Astrocyte (in vitro differentiated cells and primary cell): Measurements from ENCODE around the gene ZNF488.

Experiments
- EZH2 ChIP-seq: IDR thresholded peaks from 2 replicates; pipeline ENCODE4 v1.6.1; 2012; ENCODE audit warnings: mild to moderate bottlenecking, low read length, inconsistent platforms; ENCODE audit not compliant: insufficient read depth
- TF ChIP-seq, protein P1 (sequence below): IDR thresholded peaks from 2 replicates; pipeline ENCODE4 v1.5.1; 2011; ENCODE audit warnings: low read depth, mild to moderate bottlenecking, inconsistent platforms, low read length, moderate library complexity; ENCODE audit not compliant: insufficient read depth

DNA sequence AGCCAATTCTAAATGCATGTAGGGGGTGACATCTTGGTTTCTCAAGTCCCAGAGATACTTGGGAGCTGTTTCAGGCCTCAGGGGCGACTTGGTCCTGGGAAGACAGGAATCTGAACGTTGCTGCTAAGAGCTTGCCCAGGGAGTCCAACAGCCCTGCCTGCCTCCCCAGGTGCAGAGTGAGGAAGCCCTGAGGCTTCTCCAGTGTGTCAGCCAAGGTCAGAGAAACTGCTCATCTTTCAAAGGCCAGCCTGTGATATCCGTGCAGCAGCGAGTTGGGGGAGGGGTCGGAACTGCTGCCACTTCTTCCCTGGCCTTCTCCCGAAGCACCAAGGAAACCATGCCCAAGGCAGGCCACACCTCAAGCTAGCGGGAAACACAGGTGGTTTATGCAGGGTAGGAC is 52.1 kb downstream of the ZNF488 start:
- TF ChIP-seq, protein P1, sequence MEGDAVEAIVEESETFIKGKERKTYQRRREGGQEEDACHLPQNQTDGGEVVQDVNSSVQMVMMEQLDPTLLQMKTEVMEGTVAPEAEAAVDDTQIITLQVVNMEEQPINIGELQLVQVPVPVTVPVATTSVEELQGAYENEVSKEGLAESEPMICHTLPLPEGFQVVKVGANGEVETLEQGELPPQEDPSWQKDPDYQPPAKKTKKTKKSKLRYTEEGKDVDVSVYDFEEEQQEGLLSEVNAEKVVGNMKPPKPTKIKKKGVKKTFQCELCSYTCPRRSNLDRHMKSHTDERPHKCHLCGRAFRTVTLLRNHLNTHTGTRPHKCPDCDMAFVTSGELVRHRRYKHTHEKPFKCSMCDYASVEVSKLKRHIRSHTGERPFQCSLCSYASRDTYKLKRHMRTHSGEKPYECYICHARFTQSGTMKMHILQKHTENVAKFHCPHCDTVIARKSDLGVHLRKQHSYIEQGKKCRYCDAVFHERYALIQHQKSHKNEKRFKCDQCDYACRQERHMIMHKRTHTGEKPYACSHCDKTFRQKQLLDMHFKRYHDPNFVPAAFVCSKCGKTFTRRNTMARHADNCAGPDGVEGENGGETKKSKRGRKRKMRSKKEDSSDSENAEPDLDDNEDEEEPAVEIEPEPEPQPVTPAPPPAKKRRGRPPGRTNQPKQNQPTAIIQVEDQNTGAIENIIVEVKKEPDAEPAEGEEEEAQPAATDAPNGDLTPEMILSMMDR = no peak
- TF ChIP-seq EZH2 = no peak
